Peyer's patch (tissue), 4 donors: ENCODE results near the gene LYST.

Experiments used
- POLR2A ChIP-seq, 2 donors: fragments of 450-650 bp; IDR thresholded peaks; one replicate each; pipeline ENCODE4 v1.5.1; 2017; ENCODE audit warnings: antibody characterized with exemption in 2 of 2, mild to moderate bottlenecking in 2 of 2, moderate library complexity in 2 of 2
- TF ChIP-seq, protein P1 (sequence below), 6 experiments: fragments of 450-650 bp in 4 of 6; fragments of 200-600 bp in 2 of 6; sonication (generic) in 1 of 6; IDR thresholded peaks; one replicate each; pipeline ENCODE4 v1.5.1; 2017 to 2019; ENCODE audit warnings: antibody characterized with exemption in 6 of 6, mild to moderate bottlenecking in 3 of 6, moderate library complexity in 1 of 6

GRCh38 chr1:235663628-235664027 is 203.1 kb downstream of the LYST start:
- TF ChIP-seq, protein P1, sequence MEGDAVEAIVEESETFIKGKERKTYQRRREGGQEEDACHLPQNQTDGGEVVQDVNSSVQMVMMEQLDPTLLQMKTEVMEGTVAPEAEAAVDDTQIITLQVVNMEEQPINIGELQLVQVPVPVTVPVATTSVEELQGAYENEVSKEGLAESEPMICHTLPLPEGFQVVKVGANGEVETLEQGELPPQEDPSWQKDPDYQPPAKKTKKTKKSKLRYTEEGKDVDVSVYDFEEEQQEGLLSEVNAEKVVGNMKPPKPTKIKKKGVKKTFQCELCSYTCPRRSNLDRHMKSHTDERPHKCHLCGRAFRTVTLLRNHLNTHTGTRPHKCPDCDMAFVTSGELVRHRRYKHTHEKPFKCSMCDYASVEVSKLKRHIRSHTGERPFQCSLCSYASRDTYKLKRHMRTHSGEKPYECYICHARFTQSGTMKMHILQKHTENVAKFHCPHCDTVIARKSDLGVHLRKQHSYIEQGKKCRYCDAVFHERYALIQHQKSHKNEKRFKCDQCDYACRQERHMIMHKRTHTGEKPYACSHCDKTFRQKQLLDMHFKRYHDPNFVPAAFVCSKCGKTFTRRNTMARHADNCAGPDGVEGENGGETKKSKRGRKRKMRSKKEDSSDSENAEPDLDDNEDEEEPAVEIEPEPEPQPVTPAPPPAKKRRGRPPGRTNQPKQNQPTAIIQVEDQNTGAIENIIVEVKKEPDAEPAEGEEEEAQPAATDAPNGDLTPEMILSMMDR (IDR thresholded peaks at IDR 0.05), result no peak
- TF ChIP-seq POLR2A (IDR thresholded peaks at IDR 0.05), result no peak
